Heart left ventricle (tissue), 16 donors: Measurements from ENCODE around the gene CCDC51. TPM values are rescaled to one million over a fixed set of nuclear protein-coding genes. Genes with fewer than 3 reads are reported as not detected.
"Not testable (repeated sequence)": the region's sequence is repeated elsewhere in the genome, so short reads cannot be mapped to it uniquely, and the experiment has no call there.

Experiments
- ATAC-seq, 4 donors: fragments of 200-7000 bp; cut with Tn5 transposase; one replicate each; pipeline ENCODE4 v1.9.1; 2020 to 2022; ENCODE audit warnings: moderate library complexity in 4 of 4, mild to moderate bottlenecking in 3 of 4, moderate number of reproducible peaks in 1 of 4
- DNase-seq, 5 donors: peaks; one replicate each; pipeline ENCODE4 v3.0.0-alpha.2; 2020
- H3K27ac ChIP-seq, 12 donors: fragments of 200-600 bp; sonication (generic) in 4 of 12; one replicate each; pipeline versions ENCODE4 v1.5.0 to v1.8.0; 2016 to 2022; ENCODE audit warnings: mild to moderate bottlenecking in 2 of 12
- H3K27me3 ChIP-seq, 9 donors: fragments of 200-600 bp; sonication (generic) in 2 of 9; one replicate each; pipeline versions ENCODE4 v1.5.1 to v1.8.0; 2016 to 2022; ENCODE audit warnings: mild to moderate bottlenecking in 3 of 9
- H3K36me3 ChIP-seq, 9 donors: fragments of 200-600 bp; sonication (generic) in 2 of 9; one replicate each; pipeline versions ENCODE4 v1.5.0 to v1.8.0; 2018 to 2022; ENCODE audit warnings: mild to moderate bottlenecking in 2 of 9
- H3K4me1 ChIP-seq, 12 donors: fragments of 200-600 bp; sonication (generic) in 4 of 12; one replicate each; pipeline versions ENCODE4 v1.5.0 to v1.8.0; 2016 to 2022; ENCODE audit warnings: mild to moderate bottlenecking in 3 of 12
- H3K4me3 ChIP-seq, 12 donors: fragments of 200-600 bp; sonication (generic) in 4 of 12; one replicate each; pipeline versions ENCODE4 v1.5.0 to v1.8.0; 2017 to 2022; ENCODE audit warnings: mild to moderate bottlenecking in 9 of 12, moderate library complexity in 4 of 12
- H3K9me3 ChIP-seq, 12 donors: fragments of 200-600 bp; sonication (generic) in 4 of 12; one replicate each; pipeline versions ENCODE4 v1.5.0 to v1.8.0; 2016 to 2022; ENCODE audit warnings: mild to moderate bottlenecking in 1 of 12
- POLR2A ChIP-seq, 2 donors: fragments of 450-650 bp; IDR thresholded peaks; one replicate each; pipeline ENCODE4 v1.6.1; 2017; ENCODE audit warnings: antibody characterized with exemption in 2 of 2, mild to moderate bottlenecking in 2 of 2, moderate library complexity in 2 of 2
- WGBS, 4 donors: extraction: QIAGEN DNeasy Blood & Tissue Kit in 2 of 4; methylation state at CpG; one replicate each; pipeline versions ENCODE4 v1.1.5 to v1.1.7; 2013 to 2018; 5-methylcytosine and 5-hydroxymethylcytosine counted together
- intact Hi-C, 10 donors: fragments of 100-400 bp; cut with DNase I; formaldehyde crosslinking; loops; one replicate each; pipeline versions ENCODE4 v1.11.1 to v1.14.2; 2022
- long read RNA-seq, 3 donors: library from polyadenylated mRNA; unstranded; transcript quantifications; one replicate each; pipeline ENCODE4 v2.0.0, GENCODE V29; 2020 to 2021
- polyA plus RNA-seq, 2 donors: library from polyadenylated mRNA; stranded (reverse); fragments of 200-250 nt; gene quantifications; one replicate each; pipeline ENCODE4 v1.2.3, GENCODE V29; 2013
- total RNA-seq, 9 donors: library from RNA; depleted of rRNA in 2 of 9; stranded (reverse); fragments of >200 nt in 2 of 9; fragmentation: NEBNext Ultra II Directional in 3 of 9; extraction: Animal tissue kit (Norgen Biotek cat#: 25700) in 3 of 9; gene quantifications; one replicate each; pipeline versions ENCODE4 v1.1.0 to v1.2.4, GENCODE V29; 2016 to 2023
- TF ChIP-seq, protein P1 (sequence below), 12 donors: fragments of 200-600 bp; sonication (generic) in 4 of 12; IDR thresholded peaks; one replicate each; pipeline versions ENCODE4 v1.5.0 to v1.8.0; 2018 to 2022; ENCODE audit warnings: antibody characterized with exemption in 12 of 12, mild to moderate bottlenecking in 5 of 12
- donor health status: ischemic (EF 13 %, LVEDD 7.1; RV severe dilation, severe dysfunction).
- donor health status: healthy with polysubstance abuse.
- donor health status: DM: no; HTN: yes; CAD: no.
- donor health status: DM: no; HTN: no; CAD: no.
- donor health status: ischemic (EF 25% LVEDD 6.9; RV normal size, moderate dysfunction).
- donor health status: ischemic (EF 25% LVEDD 5.7; RV mildly dilated, moderate dysfunction).
- donor health status: healthy.
- donor health status: DM: yes; HTN: yes; CAD: no.
- donor health status: ischemic (EF 35%, LVEDD 5.7; RV mildly dilated, moderate dysfunction).
- donor health status: nonischemic (EF 11% LVEDD 7.7; RV severe dilation, severe dysfunction).
- donor health status: DM: yes; HTN: yes; CAD: no.
- donor health status: PGD.
- donor health status: ischemic (EF 29% LVEDD 5.4; RV normal size, mild dysfunction).
- donor health status: nonischemic (EF 23%, LVEDD 6.1; RV moderate dilation, normal function).

Gene CCDC51, protein sequence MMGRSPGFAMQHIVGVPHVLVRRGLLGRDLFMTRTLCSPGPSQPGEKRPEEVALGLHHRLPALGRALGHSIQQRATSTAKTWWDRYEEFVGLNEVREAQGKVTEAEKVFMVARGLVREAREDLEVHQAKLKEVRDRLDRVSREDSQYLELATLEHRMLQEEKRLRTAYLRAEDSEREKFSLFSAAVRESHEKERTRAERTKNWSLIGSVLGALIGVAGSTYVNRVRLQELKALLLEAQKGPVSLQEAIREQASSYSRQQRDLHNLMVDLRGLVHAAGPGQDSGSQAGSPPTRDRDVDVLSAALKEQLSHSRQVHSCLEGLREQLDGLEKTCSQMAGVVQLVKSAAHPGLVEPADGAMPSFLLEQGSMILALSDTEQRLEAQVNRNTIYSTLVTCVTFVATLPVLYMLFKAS
- total RNA-seq (10 to 100 TPM in 6 of 9 donors, 1 to 10 TPM in 3; 8.2 to 14.8 (median 11.6) TPM), polyA plus RNA-seq (10 to 100 TPM in 1 of 2 donors, 1 to 10 TPM in 1; 9.3 to 13.5 TPM)
- long read RNA-seq, donor 1, transcript CCDC51-201 (4 exons, 1,560 nt), result major isoform, 9 of 27 reads
- long read RNA-seq, donor 1, partial matches to known transcripts, result 2 of 27 reads
- long read RNA-seq, donor 1, other reads (novel, unspliced or antisense), result 12 of 27 reads
- long read RNA-seq, donor 2, transcript CCDC51-206 (4 exons, 1,461 nt), result minor isoform, 8 of 54 reads
- long read RNA-seq, donor 2, transcript CCDC51-201 (4 exons, 1,560 nt), result major isoform, 27 of 54 reads
- long read RNA-seq, donor 2, partial matches to known transcripts, result 3 of 54 reads
- long read RNA-seq, donor 2, other reads (novel, unspliced or antisense), result 16 of 54 reads
- long read RNA-seq, donor 3, transcript CCDC51-201 (4 exons, 1,560 nt), result major isoform, 6 of 21 reads
- long read RNA-seq, donor 3, transcript CCDC51-206 (4 exons, 1,461 nt), result minor isoform, 5 of 21 reads
- long read RNA-seq, donor 3, partial matches to known transcripts, result 0 of 21 reads
- long read RNA-seq, donor 3, other reads (novel, unspliced or antisense), result 9 of 21 reads

DNA sequence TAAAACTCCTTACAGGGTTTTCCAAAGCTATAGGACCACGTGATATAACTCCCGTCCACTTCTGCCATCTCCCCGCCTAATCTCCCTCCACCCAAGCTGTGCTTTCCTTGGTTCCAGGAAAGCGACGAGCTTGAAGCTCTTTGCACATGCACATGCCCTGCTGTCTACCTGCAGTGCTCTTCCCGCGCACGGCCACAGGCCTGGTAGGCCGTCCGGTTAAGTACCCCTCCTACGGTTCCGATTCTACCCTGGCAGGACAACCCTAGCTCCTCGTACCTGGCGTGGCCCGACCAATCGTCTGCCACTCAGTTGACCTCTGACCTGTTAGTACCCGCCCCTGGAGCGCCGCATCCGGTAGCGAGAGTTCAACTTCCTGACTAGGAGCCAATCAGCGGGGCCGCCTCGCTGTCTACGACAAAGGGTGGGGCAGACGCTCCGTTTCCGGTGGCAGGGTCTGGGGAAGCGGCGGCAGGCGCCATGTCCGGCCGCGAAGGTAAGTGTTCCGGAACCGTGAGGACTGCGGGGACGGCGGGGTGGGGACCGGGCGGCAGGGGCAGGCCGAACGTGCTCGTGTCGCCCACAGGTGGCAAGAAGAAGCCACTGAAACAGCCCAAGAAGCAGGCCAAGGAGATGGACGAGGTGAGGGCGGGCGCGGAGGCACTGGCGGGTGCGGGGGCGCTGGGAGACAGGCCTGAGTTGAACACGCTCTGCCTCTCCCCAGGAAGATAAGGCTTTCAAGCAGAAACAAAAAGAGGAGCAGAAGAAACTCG, at the start of gene CCDC51, which contains the start of gene TMA7:
CCDC51 (minus strand) TSS at position 300 of the 770 bp plus-strand sequence. CDS start 4,991 bp downstream, outside the sequence.
TMA7 (plus strand) TSS at position 438 of the 770 bp plus-strand sequence; CDS start at position 478, 40 bp downstream.
- Histone ChIP-seq H3K4me3 (peak within 1 kb of the TSS; percentile 60 to 98 (median 86)), H3K4me1 (peaks cover 0 to 32% (median 19%) of the 10 kb centered on the region in 12 donors), H3K27ac (peak within 1 kb of the TSS; percentile 78 to 96 (median 92)), H3K27me3 (no peaks in the 10 kb centered on the region), H3K9me3 (no peaks in the 10 kb centered on the region), H3K36me3 (peaks cover 0 to 41% (median 32%) of the 10 kb centered on the region in 9 donors)
- peak; percentile 98 to 99 (median 99) for DNase-seq
- peak; percentile 97 to 99 (median 99) for ATAC-seq
- WGBS, 4 donors, result 0 to 1% (median 1%) methylated on average over 47 to 54 of the region's 54 CpGs
- TF ChIP-seq, protein P1, sequence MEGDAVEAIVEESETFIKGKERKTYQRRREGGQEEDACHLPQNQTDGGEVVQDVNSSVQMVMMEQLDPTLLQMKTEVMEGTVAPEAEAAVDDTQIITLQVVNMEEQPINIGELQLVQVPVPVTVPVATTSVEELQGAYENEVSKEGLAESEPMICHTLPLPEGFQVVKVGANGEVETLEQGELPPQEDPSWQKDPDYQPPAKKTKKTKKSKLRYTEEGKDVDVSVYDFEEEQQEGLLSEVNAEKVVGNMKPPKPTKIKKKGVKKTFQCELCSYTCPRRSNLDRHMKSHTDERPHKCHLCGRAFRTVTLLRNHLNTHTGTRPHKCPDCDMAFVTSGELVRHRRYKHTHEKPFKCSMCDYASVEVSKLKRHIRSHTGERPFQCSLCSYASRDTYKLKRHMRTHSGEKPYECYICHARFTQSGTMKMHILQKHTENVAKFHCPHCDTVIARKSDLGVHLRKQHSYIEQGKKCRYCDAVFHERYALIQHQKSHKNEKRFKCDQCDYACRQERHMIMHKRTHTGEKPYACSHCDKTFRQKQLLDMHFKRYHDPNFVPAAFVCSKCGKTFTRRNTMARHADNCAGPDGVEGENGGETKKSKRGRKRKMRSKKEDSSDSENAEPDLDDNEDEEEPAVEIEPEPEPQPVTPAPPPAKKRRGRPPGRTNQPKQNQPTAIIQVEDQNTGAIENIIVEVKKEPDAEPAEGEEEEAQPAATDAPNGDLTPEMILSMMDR (IDR thresholded peaks at IDR 0.05), result no peak
- TF ChIP-seq POLR2A (IDR thresholded peaks at IDR 0.05), result peak in 1 of 2 donors; percentile 85
- intact Hi-C loops, result loop anchor here in 5 of 10 donors (5.0 kb wide), 3 partner anchors 168 to 248 kb away; no protein-coding TSS in a partner anchor

DNA sequence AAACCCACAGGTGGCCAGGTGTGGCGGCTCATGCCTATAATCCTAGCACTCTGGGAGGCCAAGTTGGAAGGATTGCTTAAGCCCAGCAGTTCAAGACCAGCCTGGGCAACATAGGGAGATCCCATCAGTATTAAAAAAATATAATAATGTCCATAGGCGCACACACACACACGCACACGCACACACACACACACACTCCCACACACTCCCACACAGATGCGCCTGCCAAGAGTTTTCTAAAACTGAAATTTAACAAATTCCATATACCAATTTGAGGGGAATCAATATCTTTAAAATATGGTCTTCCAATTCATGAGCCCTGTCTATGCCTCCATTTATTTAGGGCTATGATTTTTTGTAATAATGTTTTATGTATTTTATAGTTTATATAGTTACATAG, 47.0 kb upstream of the CCDC51 start:
- WGBS, 4 donors, result 88 to 92% (median 91%) methylated on average over 5 of the region's 5 CpGs
- ATAC-seq (no peak), DNase-seq (no peak)
- peaks cover 0 to 16% (median 0%) of the 10 kb centered on the region in 9 donors for H3K36me3 ChIP-seq
- H3K4me3 ChIP-seq, result no peak overlapping the region
- no peaks in the 10 kb centered on the region for H3K9me3 ChIP-seq
- TF ChIP-seq, protein P1 (IDR thresholded peaks at IDR 0.05), result no peak
- TF ChIP-seq POLR2A (IDR thresholded peaks at IDR 0.05), result no peak
- intact Hi-C loops, result no loop called here
- no peaks in the 10 kb centered on the region for H3K27me3 ChIP-seq
- no peaks in the 10 kb centered on the region for H3K4me1 ChIP-seq
- no peak overlapping the region for H3K27ac ChIP-seq

DNA sequence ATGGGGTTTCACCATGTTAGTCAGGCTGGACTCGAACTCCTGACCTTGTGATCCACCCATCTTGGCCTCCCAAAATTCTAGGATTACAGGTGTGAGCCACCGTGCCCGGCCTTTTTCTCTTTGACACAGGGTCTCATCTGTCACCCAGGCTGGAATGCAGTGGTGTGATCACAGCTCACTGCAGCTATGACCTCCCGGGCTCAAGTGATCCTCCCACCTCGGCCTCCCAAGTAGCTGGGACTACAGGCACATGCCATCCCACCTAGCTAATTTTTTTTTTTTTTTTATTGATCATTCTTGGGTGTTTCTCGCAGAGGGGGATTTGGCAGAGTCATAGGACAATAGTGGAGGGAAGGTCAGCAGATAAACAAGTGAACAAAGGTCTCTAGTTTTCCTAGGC, 42.9 kb upstream of the CCDC51 start:
- H3K4me3 ChIP-seq, intact Hi-C loops, H3K27me3 ChIP-seq, H3K27ac ChIP-seq, ATAC-seq, H3K36me3 ChIP-seq, DNase-seq, H3K9me3 ChIP-seq: not testable (repeated sequence)
- peaks cover 0 to 15% (median 4%) of the 10 kb centered on the region in 12 donors for H3K4me1 ChIP-seq
- WGBS, 4 donors, result 94 to 98% (median 94%) methylated on average over 6 of the region's 6 CpGs

DNA sequence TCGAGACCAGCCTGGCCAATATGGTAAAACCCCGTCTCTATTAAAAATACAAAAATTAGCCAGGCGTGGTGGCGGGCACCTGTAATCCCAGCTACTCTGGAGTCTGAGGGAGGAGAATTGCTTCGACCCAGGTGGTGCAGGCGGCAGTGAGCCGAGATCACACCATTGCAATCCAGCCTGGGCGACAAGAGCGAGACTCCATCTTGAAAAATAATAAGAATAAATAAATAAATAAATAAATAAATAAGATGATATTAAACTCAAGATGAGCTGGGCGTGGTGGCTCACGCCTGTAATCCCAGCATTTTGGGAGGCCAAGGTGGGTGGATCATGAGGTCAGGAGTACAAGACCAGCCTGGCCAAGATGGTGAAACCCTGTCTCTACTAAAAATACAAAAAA, 41.0 kb upstream of the CCDC51 start:
- H3K4me3 ChIP-seq, H3K27me3 ChIP-seq, DNase-seq, H3K27ac ChIP-seq, intact Hi-C loops, ATAC-seq, H3K9me3 ChIP-seq: not testable (repeated sequence)
- WGBS, 4 donors, result 98 to 99% (median 98%) methylated on average over 11 of the region's 11 CpGs
- peaks cover 0 to 11% (median 0%) of the 10 kb centered on the region in 9 donors for H3K36me3 ChIP-seq
- H3K4me1 ChIP-seq, result peaks cover 0 to 19% (median 6%) of the 10 kb centered on the region in 12 donors
